H1 (cell line): ENCODE results near the gene STT3B.

Source experiments
- BCL11A ChIP-seq, 2 experiments: IDR thresholded peaks; one replicate each; pipeline ENCODE4 v1.6.1; 2011; ENCODE audit warnings: low read depth in 2 of 2, low read length in 2 of 2, mild to moderate bottlenecking in 2 of 2
- CEBPB ChIP-seq: IDR thresholded peaks from 2 replicates; pipeline ENCODE4 v1.6.1; 2012; ENCODE audit warnings: low read depth, low read length
- CREB1 ChIP-seq: IDR thresholded peaks from 2 replicates; pipeline ENCODE4 v1.6.1; 2012; ENCODE audit warnings: inconsistent platforms
- CTCF ChIP-seq, 3 experiments: IDR thresholded peaks; 1 replicate in 2 of 3; 2 replicates in 1 of 3; pipeline versions ENCODE4 v1.5.1 to v1.6.1; 2011; ENCODE audit warnings: low read length in 3 of 3, mild to moderate bottlenecking in 3 of 3, inconsistent platforms in 2 of 3, low read depth in 1 of 3, moderate library complexity in 1 of 3; ENCODE audit not compliant: insufficient read depth in 1 of 3; ENCODE audit errors: control extremely low read depth in 1 of 3
- EGR1 ChIP-seq: IDR thresholded peaks from 2 replicates; pipeline ENCODE4 v1.6.1; 2011; ENCODE audit warnings: low read depth, low read length, borderline replicate concordance
- EZH2 ChIP-seq: fragments of 200-600 bp; sonication (generic); IDR thresholded peaks from 2 replicates; pipeline ENCODE4 v1.7.1; 2012; ENCODE audit warnings: low read depth, mild to moderate bottlenecking, moderate library complexity, low read length, inconsistent platforms; ENCODE audit not compliant: severe bottlenecking
- JUND ChIP-seq: IDR thresholded peaks from 2 replicates; pipeline ENCODE4 v1.6.1; 2011; ENCODE audit warnings: mild to moderate bottlenecking, improper control_type of control experiment, low read length
- MAX ChIP-seq: IDR thresholded peaks from 2 replicates; pipeline ENCODE4 v1.6.1; 2012; ENCODE audit warnings: inconsistent platforms
- POLR2AphosphoS5 ChIP-seq: IDR thresholded peaks from 2 replicates; pipeline ENCODE4 v1.6.1; 2011; ENCODE audit warnings: low read depth, low read length
- RAD21 ChIP-seq, 2 experiments: IDR thresholded peaks in 1 of 2; conservative IDR thresholded peaks in 1 of 2; 2 replicates each; pipeline ENCODE4 v1.6.1; 2011; ENCODE audit warnings: low read depth in 2 of 2, low read length in 2 of 2, improper control_type of control experiment in 1 of 2, inconsistent platforms in 1 of 2, mild to moderate bottlenecking in 1 of 2, moderate library complexity in 1 of 2
- SIN3A ChIP-seq, 2 experiments: IDR thresholded peaks in 1 of 2; conservative IDR thresholded peaks in 1 of 2; 2 replicates each; pipeline ENCODE4 v1.6.1; 2011 to 2012; ENCODE audit warnings: low read length in 2 of 2, improper control_type of control experiment in 1 of 2, low read depth in 1 of 2, mild to moderate bottlenecking in 1 of 2
- TEAD4 ChIP-seq: IDR thresholded peaks from 2 replicates; pipeline ENCODE4 v1.6.1; 2012; ENCODE audit warnings: low read depth, low read length, inconsistent platforms, mixed read lengths
- TF ChIP-seq, protein P1 (sequence below): IDR thresholded peaks from 2 replicates; pipeline ENCODE4 v1.6.1; 2011; ENCODE audit warnings: low read length, improper control_type of control experiment

GRCh38 chr3:31541089-31541488, 8.4 kb downstream of the STT3B start:
- TF ChIP-seq SIN3A (conservative IDR thresholded peaks at IDR 0.05 in 1 of 2, IDR thresholded peaks at IDR 0.05 in 1 of 2; ENCODE audit: low read depth in 1 of 2, low read length in 2 of 2) (no peak), MAX (no peak), CTCF (IDR thresholded peaks at IDR 0.05; ENCODE audit: control extremely low read depth in 1 of 3, insufficient read depth in 1 of 3, low read depth in 1 of 3, low read length in 3 of 3) (no peak), EGR1 (no peak), POLR2AphosphoS5 (no peak), RAD21 (IDR thresholded peaks at IDR 0.05 in 1 of 2, conservative IDR thresholded peaks at IDR 0.05 in 1 of 2; ENCODE audit: low read depth in 2 of 2, low read length in 2 of 2) (no peak), EZH2 (no peak), CEBPB (no peak), TEAD4 (no peak), CREB1 (no peak), JUND (no peak), BCL11A (IDR thresholded peaks at IDR 0.05; ENCODE audit: low read depth in 2 of 2, low read length in 2 of 2) (no peak)
- TF ChIP-seq, protein P1, sequence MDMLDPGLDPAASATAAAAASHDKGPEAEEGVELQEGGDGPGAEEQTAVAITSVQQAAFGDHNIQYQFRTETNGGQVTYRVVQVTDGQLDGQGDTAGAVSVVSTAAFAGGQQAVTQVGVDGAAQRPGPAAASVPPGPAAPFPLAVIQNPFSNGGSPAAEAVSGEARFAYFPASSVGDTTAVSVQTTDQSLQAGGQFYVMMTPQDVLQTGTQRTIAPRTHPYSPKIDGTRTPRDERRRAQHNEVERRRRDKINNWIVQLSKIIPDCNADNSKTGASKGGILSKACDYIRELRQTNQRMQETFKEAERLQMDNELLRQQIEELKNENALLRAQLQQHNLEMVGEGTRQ: no peak
